Left lobe of liver (tissue), 2 donors: Measurements from ENCODE around the gene OPCML. TPM values are rescaled to one million over a fixed set of nuclear protein-coding genes. Genes with fewer than 3 reads are reported as not detected.

Experiments
- ATAC-seq: fragments of 200-7000 bp; cut with Tn5 transposase; one replicate; pipeline ENCODE4 v1.9.1; 2020; ENCODE audit warnings: mild to moderate bottlenecking, moderate library complexity
- DNase-seq: peaks from one replicate; pipeline ENCODE4 v3.0.0-alpha.2; 2020; ENCODE audit warnings: low spot score
- total RNA-seq: library from RNA; stranded (reverse); gene quantifications from one replicate; pipeline ENCODE4 v1.2.1, GENCODE V29; 2021
- donor health status: DM: no; HTN: no; CAD: no; lungs with moderate emphysema.
- donor health status: DM: no; HTN: yes; CAD: no.

The OPCML gene
- total RNA-seq, 1 donor from 2014 or later, result 0.05 TPM

DNA sequence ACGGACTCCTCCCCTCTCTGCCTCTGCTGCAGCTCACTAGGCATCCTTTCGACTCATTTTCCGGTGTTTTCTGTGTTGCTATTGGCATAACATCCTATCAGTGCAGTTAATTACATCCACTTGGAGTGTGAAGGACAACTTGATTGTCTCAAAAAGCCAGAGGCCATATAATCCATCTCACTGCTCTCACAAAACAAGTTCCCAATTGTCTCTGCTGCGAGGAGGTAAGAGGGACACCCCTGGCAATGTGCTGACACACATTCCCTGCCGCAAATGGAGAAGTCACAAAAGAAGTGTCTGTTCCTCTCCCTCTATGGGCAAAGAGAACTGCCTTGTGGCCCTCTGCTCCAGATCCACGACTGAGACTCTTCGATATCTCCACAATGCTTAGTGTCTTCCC lies 618.4 kb downstream of the OPCML start:
- no peak for ATAC-seq

DNA sequence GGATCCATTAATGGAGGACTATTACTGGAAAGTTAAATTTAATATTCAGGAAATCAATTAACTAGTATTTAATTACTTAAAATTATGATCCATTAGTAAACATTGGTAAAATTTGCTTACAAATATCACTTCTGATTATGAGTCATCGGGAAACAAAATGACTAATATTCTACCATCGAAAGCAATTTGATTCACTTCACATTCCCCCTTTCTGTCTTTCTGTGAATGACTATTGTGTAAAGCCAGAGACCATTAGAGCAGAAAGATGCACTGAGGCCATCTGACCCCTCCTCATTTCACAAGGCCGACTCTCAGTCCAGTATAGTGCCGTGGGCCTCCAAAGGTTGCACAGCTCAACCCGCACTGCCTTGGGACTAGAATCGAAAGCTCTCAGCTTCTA lies 619.0 kb downstream of the OPCML start:
- DNase-seq (no peak), ATAC-seq (no peak)

More for the DNA sequence above, 618.4 kb downstream of the OPCML start:
- DNase-seq, result no peak

DNA sequence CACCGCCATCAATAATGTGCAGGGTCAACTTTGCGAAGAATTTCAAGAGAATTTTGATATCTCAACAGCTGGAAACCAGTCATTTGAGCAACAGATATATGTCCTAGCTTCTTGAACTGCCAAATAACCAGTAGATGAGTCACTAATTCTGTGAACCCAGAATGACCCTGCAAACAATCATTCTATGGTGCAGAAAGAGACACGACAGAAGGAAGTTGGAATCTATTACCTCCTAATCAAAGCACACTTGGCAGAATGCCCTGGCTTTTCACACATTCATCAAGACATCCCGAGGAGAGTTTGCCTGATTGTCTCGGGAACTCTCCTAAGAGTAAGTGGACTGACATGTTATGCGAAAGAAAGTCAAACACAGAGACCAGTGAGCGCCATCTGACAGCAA lies 621.1 kb downstream of the OPCML start:
- ATAC-seq, result no peak
- DNase-seq, result no peak

DNA sequence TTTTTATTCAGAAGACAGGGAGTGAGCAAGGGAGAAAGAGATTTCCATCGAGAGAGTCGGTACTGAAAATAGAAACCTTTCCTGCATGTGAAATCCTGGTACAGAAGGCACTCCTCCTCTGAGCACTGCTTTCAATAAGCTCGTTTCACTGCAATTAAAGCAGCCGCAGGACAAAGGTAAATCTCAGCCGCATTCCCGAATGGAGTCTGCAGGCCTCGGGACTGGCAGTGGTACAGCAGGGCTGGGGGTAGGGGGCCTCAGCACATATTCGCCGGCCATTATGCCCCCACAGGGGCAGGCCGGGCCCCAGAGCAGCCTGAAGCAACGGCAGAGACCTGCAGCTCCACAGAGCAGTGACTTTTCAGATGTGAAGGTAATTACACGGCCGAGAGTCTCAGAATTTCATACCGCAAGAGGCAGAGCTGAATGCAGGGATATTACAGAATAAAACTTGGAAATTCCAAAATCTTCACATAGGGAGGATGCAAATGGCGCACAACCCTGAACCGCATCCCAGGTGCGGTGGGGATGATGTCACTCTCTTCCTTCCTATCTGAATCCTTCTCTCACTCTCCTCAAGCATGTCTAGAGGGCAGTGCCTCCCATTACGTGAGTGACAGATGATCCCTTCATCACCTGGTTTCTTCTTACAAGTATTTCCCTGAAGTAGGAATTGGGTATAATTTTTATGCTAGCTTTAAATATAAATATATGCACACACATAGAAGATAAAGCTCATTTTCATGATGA lies 622.1 kb downstream of the OPCML start:
- no peak for ATAC-seq
- no peak for DNase-seq

DNA sequence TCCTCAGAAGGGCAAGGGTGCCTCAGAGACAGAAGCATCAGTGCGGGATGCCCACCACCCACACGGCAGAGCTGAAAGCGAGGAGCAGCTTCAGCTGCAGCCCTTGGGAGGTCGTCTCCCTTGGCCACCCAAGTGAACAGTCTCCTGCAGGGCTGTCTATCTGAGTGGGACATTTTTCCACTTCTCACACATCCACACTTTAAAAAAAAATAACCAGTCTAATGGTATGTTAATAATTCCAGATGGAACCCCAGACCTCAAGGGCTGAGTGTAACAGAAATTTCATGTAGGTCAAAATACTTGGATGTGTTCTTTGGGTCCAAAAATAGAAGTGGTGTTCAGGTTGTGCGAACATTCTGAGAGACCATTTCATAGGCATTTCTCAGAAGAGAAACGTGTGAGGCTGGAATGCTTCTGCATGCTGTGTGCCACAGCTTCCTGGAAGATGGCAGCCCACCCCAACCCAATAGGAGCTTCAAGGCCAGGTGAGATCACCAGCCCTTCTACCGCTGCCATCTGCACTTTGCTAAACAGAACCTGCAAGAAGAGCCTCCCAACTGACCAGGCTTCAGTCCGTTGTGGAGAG lies 623.2 kb downstream of the OPCML start:
- ATAC-seq, result no peak
- no peak for DNase-seq

DNA sequence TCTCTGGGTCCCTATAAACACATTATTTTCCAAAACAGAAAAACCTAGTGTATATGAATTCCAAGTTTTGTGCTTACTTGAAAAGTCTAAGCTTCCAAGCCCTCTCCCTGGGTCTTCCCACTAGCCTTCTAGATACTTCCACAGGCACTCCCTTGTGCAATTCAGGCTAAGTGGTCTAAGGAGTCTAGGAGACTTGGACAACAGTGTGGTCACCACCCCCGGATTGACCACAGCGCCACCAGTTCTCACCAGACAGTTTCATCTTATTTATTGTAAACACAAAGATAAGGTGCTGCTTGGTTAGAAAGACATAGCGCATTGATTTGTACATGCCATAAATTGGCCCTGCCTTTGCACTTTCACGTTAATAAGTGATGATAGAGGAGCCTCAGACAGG lies 623.9 kb downstream of the OPCML start:
- DNase-seq (no peak), ATAC-seq (no peak)

DNA sequence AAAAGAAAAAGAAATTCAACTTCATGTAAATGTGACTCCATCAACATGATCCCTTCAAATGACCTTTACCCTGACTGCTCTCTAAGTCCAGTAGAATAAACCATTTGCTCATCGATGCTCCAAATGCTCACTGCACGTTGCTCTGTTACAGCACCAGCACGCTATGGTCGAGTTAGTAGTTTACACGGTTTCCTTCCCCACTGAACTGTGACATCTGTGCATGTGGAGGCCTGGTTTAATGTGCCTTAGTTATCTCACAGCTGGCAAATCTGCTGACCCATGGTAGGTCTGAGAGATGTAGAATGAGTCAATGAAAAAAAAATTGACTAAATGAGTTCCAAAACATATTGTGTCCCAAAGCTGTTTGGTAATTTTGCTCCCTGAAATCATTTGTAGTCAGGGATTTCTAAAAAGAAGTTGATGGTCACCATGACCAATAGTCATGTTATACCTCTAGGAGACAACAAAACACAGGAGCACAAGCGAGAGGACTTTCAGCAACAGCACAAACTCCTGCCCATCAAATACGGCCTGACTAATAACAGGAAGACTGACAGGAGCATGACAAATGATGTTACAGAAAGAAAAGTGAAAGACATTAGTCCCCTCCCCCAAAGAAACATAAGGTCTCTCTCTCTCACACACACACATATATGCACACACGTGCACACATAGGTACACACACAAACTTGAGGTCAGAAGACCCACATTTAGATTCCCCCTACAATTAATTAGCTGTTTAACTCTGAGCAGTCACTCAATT lies 624.5 kb downstream of the OPCML start:
- DNase-seq (no peak), ATAC-seq (no peak)

DNA sequence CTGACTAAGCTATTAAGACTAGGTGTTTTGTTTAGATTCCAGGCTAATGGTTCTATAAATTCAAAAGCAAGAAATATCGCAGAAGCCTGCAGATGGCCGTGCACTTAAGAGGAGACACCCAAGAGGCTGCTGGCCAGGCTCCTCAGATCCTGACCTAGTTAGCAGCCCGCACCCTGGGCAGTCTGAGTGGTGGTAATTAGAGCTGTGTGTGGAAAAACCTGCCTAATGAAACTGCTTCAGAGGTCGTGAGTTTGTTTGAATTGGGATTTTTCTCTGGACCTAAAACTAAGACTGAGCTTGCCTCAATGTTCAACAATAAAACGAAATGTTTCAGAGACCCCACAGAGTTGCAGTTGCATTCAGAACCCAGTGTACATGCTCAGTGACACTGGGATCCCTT lies 627.7 kb downstream of the OPCML start:
- ATAC-seq (no peak), DNase-seq (no peak)

DNA sequence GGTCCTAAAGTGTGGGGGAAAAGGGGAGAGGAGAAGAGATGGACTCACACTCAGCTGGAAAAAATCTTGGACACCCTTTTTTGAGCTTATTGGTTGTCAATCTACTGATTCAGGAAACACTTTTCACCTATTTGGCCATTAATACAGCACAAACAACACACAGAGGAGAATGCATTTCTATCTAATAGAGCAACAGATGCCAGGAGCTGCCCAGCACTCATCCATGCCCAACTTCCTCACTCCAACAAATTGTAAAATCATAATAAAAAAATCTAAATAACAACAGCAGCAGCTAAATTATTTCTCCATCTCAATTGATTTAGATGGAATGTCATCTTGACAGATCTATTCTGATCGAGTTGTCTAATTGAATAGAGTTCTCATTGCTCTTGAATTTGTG lies 628.2 kb downstream of the OPCML start:
- no peak for DNase-seq
- ATAC-seq, result no peak

DNA sequence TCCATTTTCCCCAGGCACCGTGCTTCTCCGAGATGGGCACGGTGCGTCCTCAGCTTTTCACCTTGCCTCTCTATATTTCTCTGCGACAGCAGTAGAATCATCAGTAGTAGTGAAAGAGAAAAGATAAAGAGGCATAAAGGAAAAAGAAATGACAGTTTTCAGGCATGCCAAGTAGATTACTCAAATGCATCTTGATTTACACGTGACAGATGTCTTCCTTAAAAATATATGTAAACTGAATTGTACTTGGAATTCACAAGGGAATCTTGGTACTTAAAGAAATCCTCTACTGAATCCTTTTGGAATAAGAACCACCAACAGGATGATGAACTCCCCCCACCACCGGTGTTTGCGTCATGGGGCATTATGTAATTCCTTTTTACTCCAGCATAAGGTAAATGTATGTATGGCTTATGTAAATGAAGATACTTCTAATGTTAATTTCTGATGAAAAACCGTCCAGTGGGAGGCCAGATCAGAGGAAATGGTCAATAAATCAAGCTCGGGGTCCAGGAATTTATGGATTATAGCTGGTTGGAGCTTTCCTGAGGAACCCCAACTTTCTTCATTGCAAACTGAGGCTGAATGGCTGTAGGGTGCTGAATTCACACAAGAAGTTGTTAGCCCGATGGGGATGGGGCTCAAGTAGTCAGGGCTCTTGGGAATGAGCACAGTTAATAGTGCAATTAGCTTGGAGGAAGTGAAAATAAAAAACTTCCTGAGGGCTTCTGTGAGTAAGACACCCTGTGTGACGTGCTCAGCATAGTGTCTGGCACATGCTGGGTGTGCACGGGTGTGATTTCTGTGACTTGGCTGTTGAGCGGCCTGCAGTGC lies 630.4 kb downstream of the OPCML start:
- DNase-seq (no peak), ATAC-seq (no peak)

DNA sequence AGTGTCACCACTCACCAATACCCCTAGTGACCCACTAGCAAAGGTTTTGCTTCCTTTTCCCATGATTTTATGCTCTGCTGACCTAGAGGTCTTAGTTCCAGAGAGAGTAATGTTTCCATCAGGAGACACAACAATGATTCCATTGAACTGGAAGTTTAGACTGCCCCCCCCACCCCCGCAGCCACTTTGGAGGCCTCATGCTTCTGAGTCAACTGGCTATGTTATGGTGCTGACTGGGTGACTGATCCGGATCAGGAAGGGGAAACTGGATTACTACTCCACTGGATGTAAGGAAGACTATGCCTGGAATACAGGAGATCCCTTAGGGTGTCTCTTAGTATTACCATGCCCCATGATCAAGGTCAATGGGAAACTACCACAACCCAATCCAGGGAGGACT lies 633.6 kb downstream of the OPCML start:
- no peak for ATAC-seq
- DNase-seq, result no peak

DNA sequence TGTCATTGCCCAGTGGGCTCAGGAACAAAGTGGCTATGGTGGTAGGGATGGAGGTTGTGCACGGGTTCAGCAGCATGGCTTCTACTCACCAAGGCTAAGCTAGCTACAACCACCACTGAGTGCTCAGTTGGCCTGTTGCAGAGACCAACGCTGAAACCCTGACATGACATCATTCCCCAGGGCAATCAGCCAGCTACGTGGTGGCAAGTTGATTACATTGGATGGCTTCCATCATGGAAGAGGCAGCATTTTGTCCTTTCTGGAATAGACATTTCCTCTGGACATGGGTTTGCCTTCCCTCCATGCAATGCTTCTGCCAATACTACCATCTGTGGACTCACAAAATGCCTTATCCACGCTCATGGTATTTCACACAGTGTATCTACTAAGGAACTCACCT lies 634.3 kb downstream of the OPCML start:
- DNase-seq (peak; percentile 88), ATAC-seq (peak; percentile 79)

DNA sequence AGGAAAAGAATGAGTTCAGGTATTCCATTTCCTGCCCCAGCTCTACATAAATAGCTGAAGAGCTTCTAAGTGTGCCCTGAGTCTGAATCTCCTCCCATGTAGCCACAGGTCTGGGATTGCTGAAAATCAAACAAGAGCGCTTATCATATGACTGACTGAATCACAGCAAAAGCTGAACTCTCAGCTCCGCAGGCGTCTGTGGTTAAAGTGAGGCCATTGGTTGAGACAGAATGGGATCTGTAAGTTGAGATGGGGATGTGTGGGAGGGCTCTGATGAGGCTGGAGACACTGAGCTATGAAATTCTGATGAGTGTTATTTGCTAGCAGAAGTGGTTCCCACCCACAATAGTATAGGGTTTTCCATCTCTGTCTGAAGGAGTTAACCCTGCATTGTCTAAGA lies 637.0 kb downstream of the OPCML start:
- ATAC-seq (peak; percentile 7), DNase-seq (no peak)

DNA sequence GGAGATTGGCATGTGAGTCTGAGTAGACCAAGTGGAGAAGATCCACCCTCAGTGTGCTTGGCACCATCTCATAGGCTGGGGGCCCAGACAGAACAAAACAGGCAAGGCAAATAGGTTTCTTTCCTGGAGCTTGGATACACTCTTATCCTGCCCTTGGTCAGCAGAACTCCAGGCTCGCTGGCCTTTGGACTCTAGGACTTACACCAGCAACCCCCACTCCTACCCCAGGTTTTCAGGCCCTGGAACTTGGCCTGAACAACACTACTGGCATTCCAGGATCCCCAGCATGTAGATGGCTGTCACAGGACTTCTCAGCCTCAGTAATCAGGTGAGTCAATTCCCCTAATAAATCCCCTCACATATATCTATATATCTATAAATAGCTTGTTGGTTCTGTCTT lies 637.7 kb downstream of the OPCML start:
- peak; percentile 87 for ATAC-seq

DNA sequence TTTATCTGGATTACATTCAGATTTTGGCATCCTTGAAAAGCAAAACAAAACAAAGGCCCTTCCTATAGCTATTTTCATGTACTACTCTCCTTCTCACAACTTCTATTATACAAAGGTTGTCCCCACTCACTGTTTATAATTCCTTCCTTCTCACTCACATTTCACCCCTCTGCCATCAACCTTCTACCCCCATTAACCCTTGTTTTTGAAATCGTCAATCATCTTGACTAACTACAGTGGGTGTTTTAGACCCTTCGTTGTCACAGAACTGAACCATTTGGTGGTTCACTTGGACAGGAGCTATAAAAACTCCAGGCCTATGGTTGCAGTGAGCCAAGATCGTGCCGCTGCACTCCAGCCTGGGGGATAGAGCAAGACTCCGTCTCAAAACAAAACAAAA lies 639.4 kb downstream of the OPCML start:
- no peak for ATAC-seq
- no peak for DNase-seq

More for the DNA sequence above, 637.7 kb downstream of the OPCML start:
- DNase-seq, result peak; percentile 79

DNA sequence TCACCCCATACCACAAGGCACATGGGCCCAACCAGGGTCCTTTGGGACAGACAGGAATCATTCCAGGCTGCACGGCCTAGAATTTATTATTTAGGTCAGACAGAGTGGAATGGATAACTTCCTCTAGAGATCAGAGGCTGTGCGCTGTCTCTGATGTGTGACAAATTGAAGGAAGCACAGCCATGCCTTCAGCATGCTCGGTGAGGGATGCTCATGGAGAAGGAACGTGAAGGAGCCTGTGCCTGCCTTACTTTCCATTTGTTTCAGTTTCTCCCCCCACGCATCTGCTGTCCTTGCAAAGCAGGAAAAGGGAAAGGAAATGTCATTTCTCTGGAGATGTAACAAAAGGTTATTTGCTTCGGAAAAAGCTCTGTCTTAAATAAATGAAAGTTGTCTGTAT lies 644.1 kb downstream of the OPCML start:
- no peak for ATAC-seq
- DNase-seq, result no peak

DNA sequence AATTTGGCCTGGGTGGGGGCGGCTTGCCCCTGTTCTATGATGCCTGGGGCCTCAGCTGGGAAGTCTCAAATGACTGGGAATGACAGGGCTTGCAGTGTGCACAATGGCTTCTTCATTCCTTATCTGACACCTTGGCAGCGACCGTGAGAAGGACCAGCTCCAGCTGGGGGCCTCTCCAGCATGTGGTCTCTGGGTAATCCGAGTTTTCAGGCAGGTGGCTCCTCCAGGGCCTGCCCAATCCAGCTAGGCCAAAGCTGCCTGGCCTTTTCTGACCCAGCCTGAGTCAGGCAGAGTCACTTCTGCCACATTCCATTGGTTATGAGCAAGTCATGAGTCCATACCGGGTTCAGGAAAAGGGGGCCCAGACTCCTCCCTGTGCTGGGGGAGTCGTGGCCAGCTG lies 646.0 kb downstream of the OPCML start:
- no peak for ATAC-seq
- no peak for DNase-seq

DNA sequence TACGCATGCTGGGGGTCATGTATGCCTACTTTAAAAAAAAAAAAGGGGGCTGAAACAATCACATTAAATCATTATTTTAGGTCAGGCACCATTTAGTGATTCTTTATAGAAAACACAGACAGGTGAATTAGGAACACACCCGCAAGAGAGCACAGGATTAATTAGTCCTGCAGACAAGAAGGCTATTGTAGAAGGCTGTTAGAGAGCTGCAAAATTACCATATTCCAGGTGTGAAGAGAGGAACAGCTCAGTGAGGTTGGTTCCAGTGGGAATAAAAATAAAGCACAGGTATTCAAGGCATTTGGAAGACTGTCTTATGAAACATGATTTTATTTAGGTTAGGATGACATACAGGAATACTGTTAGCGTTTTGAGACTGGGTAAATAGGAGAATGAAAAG lies 649.1 kb downstream of the OPCML start:
- no peak for DNase-seq

DNA sequence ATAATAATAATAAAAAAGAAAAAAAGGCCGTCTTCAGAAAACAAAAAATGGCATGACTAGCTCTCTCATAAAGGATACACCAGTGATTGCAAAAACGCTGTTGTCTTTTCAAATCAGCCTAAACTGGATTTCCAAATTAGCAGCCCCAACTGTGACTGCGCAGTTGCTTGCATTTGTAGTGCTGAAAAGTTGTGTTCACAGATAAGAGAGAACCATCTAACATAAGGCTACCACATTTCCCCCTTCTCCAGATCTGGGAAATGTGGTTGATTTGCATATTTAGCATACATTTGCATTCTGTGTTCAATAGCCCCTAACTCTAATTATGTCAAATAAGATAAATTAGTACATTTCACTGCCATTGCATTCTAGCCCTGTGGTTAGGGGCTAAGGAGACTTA lies 650.7 kb downstream of the OPCML start:
- DNase-seq (no peak), ATAC-seq (no peak)

More for the DNA sequence above, 649.1 kb downstream of the OPCML start:
- ATAC-seq, result no peak

DNA sequence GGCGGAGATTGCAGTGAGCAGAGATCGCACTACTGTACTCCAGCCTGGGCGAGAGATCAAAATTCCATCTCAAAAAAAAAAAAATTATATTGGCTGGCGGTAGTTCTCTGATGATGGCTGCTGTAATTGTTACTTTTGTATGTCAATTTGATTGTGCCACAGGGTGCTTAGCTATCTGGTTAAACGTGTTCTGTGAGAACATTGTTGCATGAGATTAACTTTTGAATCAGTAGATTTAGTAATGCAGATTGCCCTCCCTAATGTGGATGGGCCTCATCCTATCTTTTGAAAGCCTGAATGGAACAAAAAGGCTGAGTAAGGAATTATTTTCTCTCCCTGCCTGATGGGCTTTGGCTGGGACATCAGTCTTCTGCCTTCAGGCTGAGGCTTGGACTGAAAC lies 654.2 kb downstream of the OPCML start:
- ATAC-seq, result no peak
- no peak for DNase-seq

DNA sequence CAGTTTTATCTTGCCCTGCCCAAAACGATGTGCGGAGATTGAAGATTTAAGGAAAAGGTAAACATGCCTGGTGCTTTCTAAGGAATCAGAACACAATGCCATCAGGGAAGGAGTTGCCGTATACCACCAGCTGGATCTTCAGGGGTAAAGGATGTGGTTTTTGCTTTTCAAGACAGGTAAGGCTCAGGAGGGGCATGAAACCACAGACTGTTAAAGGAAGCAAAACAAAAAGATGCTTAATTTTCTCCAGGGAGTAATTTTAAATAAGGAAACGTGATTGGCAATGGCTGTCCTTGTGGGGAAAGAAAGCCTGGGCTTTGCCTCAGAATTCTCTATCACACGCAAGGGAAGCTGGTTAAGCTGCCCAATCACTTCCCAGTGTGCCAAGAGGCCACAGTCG lies 655.6 kb downstream of the OPCML start:
- DNase-seq (no peak), ATAC-seq (no peak)
